Measurements from ENCODE around the gene ACOD1. TPM values are rescaled to one million over a fixed set of nuclear protein-coding genes. Genes with fewer than 3 reads are reported as not detected.
"Not testable (repeated sequence)": the region's sequence is repeated elsewhere in the genome, so short reads cannot be mapped to it uniquely, and the experiment has no call there.

ACOD1 gene
- total RNA-seq (not detected in 2 replicates), polyA plus RNA-seq (not detected in 2 replicates)

DNA sequence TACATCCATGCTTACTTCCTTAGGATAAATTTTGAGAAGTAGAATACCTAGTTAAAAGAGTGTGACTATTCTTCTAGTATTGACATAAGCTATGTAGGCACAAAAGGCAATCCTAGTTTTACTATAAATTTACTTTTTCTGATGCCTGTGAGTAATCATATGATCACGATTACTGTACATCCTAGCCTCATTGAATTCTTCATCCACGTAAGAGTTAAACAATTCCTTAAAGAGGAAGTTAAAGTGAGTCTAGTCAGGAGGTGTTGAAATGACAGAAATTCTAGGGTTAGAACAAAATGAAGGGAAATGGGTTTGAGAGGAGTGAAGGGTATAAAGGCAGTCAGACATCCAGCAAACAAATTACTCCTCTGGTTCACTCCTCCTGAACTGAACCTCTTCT is at the start of gene ACOD1:
ACOD1 (plus strand) TSS at position 363 of the 400 bp plus-strand sequence. CDS start 48 bp downstream, outside the sequence.
- H3K79me2 ChIP-seq, result no peaks in the 10 kb centered on the region
- H3K27ac ChIP-seq, result no peak within 1 kb of the TSS
- no peak within 1 kb of the TSS for H3K4me2 ChIP-seq
- no peaks in the 10 kb centered on the region for H3K36me3 ChIP-seq (replicated peaks; ENCODE audit: insufficient read depth, low read depth)
- H3K4me3 ChIP-seq, result no peak within 1 kb of the TSS
- H2AFZ ChIP-seq, result no peak within 1 kb of the TSS
- no peak for TF ChIP-seq EZH2 (IDR thresholded peaks at IDR 0.05; ENCODE audit: borderline replicate concordance)
- no peak for TF ChIP-seq EZH2phosphoT487 (IDR thresholded peaks at IDR 0.05; ENCODE audit: low read depth, severe bottlenecking, unreplicated experiment)
- TF ChIP-seq, protein P1, sequence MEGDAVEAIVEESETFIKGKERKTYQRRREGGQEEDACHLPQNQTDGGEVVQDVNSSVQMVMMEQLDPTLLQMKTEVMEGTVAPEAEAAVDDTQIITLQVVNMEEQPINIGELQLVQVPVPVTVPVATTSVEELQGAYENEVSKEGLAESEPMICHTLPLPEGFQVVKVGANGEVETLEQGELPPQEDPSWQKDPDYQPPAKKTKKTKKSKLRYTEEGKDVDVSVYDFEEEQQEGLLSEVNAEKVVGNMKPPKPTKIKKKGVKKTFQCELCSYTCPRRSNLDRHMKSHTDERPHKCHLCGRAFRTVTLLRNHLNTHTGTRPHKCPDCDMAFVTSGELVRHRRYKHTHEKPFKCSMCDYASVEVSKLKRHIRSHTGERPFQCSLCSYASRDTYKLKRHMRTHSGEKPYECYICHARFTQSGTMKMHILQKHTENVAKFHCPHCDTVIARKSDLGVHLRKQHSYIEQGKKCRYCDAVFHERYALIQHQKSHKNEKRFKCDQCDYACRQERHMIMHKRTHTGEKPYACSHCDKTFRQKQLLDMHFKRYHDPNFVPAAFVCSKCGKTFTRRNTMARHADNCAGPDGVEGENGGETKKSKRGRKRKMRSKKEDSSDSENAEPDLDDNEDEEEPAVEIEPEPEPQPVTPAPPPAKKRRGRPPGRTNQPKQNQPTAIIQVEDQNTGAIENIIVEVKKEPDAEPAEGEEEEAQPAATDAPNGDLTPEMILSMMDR (IDR thresholded peaks at IDR 0.05; ENCODE audit: poor library complexity), result no peak
- no peaks in the 10 kb centered on the region for H3K9me3 ChIP-seq (ENCODE audit: low read depth)
- DNase-seq (ENCODE audit: low spot score), result no peak
- H4K20me1 ChIP-seq (ENCODE audit: insufficient read depth, poor library complexity, severe bottlenecking), result no peaks in the 10 kb centered on the region
- H3K9me2 ChIP-seq (replicated peaks; ENCODE audit: insufficient read depth), result no peaks in the 10 kb centered on the region
- no peaks in the 10 kb centered on the region for H3K4me1 ChIP-seq (ENCODE audit: insufficient read depth)
- H3K27me3 ChIP-seq, result no peaks in the 10 kb centered on the region
- whole genome bisulfite sequencing (ENCODE audit: low lambda C conversion rate, missing lambda C conversion rate), result 91% methylated on average over 2 of the region's 2 CpGs

- H3K27me3 ChIP-seq; H2AFZ ChIP-seq; H3K79me2 ChIP-seq; H3K4me3 ChIP-seq; H3K27ac ChIP-seq; H3K4me2 ChIP-seq; H3K9me2 ChIP-seq (replicated peaks; ENCODE audit: insufficient read depth); DNase-seq (ENCODE audit: low spot score); H3K36me3 ChIP-seq (replicated peaks; ENCODE audit: insufficient read depth, low read depth); H3K9me3 ChIP-seq (ENCODE audit: low read depth); H3K4me1 ChIP-seq (ENCODE audit: insufficient read depth); H4K20me1 ChIP-seq (ENCODE audit: insufficient read depth, poor library complexity, severe bottlenecking): not testable (repeated sequence)
- 90% methylated on average over 4 of the region's 4 CpGs for WGBS (ENCODE audit: low lambda C conversion rate, missing lambda C conversion rate)
Measured at GRCh38 chr13:76899066-76899465, 49.2 kb upstream of the ACOD1 start.

- H3K27me3 ChIP-seq, result no peaks in the 10 kb centered on the region
- H3K4me3 ChIP-seq, result no peak overlapping the region
- H3K9me2 ChIP-seq (replicated peaks; ENCODE audit: insufficient read depth), result no peaks in the 10 kb centered on the region
- H3K4me1 ChIP-seq (ENCODE audit: insufficient read depth), result peaks cover 4% of the 10 kb centered on the region
- no peaks in the 10 kb centered on the region for H4K20me1 ChIP-seq (ENCODE audit: insufficient read depth, poor library complexity, severe bottlenecking)
- H3K9me3 ChIP-seq (ENCODE audit: low read depth), result no peaks in the 10 kb centered on the region
- no peak overlapping the region for H3K4me2 ChIP-seq
- no peaks in the 10 kb centered on the region for H3K36me3 ChIP-seq (replicated peaks; ENCODE audit: insufficient read depth, low read depth)
- TF ChIP-seq, protein P1 (IDR thresholded peaks at IDR 0.05; ENCODE audit: poor library complexity), result peak; percentile 99
- TF ChIP-seq EZH2 (IDR thresholded peaks at IDR 0.05; ENCODE audit: borderline replicate concordance) (no peak), EZH2phosphoT487 (IDR thresholded peaks at IDR 0.05; ENCODE audit: low read depth, severe bottlenecking, unreplicated experiment) (no peak)
- DNase-seq (ENCODE audit: low spot score), result peak; percentile 86
- WGBS (ENCODE audit: low lambda C conversion rate, missing lambda C conversion rate), result 27% methylated on average over 3 of the region's 3 CpGs
- H2AFZ ChIP-seq, result no peak overlapping the region
- H3K79me2 ChIP-seq, result no peaks in the 10 kb centered on the region
- H3K27ac ChIP-seq, result no peak overlapping the region
Measured at GRCh38 chr13:76903544-76904162, 44.7 kb upstream of the ACOD1 start.

DNA sequence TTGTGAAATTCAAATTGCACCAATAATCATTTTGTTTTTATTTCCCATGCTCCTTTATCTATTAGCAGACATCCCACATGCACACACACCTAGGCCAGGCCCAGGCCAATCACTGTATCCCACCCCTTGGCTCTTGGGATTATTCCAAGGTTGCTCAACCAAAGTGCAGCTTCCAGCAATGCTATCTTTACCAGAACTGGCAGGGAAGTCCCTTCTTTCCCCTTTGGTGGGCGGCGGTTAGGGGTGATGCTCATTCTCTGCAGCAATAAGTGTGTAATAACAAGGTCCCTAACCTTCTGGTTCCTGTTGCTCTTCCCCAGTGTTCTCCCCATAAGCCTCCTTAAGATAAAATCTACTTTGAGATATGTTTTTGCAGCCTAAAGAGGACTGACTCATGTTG is 43.8 kb upstream of the ACOD1 start:
- WGBS (ENCODE audit: low lambda C conversion rate, missing lambda C conversion rate), result 78% methylated on average over 2 of the region's 2 CpGs
- H3K27me3 ChIP-seq, result no peaks in the 10 kb centered on the region
- H3K9me3 ChIP-seq (ENCODE audit: low read depth), result no peaks in the 10 kb centered on the region
- no peak for DNase-seq (ENCODE audit: low spot score)
- no peak overlapping the region for H3K4me3 ChIP-seq
- no peaks in the 10 kb centered on the region for H3K36me3 ChIP-seq (replicated peaks; ENCODE audit: insufficient read depth, low read depth)
- H3K4me2 ChIP-seq, result no peak overlapping the region
- H4K20me1 ChIP-seq (ENCODE audit: insufficient read depth, poor library complexity, severe bottlenecking), result no peaks in the 10 kb centered on the region
- H3K9me2 ChIP-seq (replicated peaks; ENCODE audit: insufficient read depth), result no peaks in the 10 kb centered on the region
- no peaks in the 10 kb centered on the region for H3K79me2 ChIP-seq
- peaks cover 4% of the 10 kb centered on the region for H3K4me1 ChIP-seq (ENCODE audit: insufficient read depth)
- TF ChIP-seq EZH2phosphoT487 (IDR thresholded peaks at IDR 0.05; ENCODE audit: low read depth, severe bottlenecking, unreplicated experiment) (no peak), EZH2 (IDR thresholded peaks at IDR 0.05; ENCODE audit: borderline replicate concordance) (no peak)
- TF ChIP-seq, protein P1 (IDR thresholded peaks at IDR 0.05; ENCODE audit: poor library complexity), result no peak
- H3K27ac ChIP-seq, result no peak overlapping the region
- H2AFZ ChIP-seq, result no peak overlapping the region

Measured in hepatocyte (in vitro differentiated cells).